ENCODE results near the gene VSIR. TPM values are rescaled to one million over a fixed set of nuclear protein-coding genes. Genes with fewer than 3 reads are reported as not detected.

The VSIR gene
- polyA plus RNA-seq, 1 of the 3 experiments (the other 2 are of a cell fraction), result 11.3 TPM

GRCh38 chr10:71762324-71762723, 11.0 kb downstream of the VSIR start:
- DNase-seq, result no peak
- Histone ChIP-seq H3K9me3 (no peaks in the 10 kb centered on the region), H3K36me3 (replicated peaks in 1 of 2; ENCODE audit: control insufficient read depth in 1 of 2, insufficient read depth in 2 of 2, low read length in 1 of 2) (no peaks in the 10 kb centered on the region), H3K4me2 (no peak overlapping the region), H3F3A (replicated peaks; ENCODE audit: insufficient read depth) (no peaks in the 10 kb centered on the region), H3K27me3 (ENCODE audit: insufficient read depth) (no peaks in the 10 kb centered on the region), H2AFZ (ENCODE audit: low read depth) (no peak overlapping the region), H3K27ac (ENCODE audit: low read depth in 2 of 2, low read length in 1 of 2) (no peak overlapping the region), H3K4me3 (ENCODE audit: low read depth in 2 of 2, low read length in 1 of 2) (no peak overlapping the region), H3K79me2 (ENCODE audit: insufficient read depth) (no peaks in the 10 kb centered on the region), H4K20me1 (ENCODE audit: insufficient read depth) (no peaks in the 10 kb centered on the region), H3K9ac (no peak overlapping the region), H3K4me1 (ENCODE audit: control insufficient read depth in 1 of 2, insufficient read depth in 2 of 2, low read depth in 1 of 2, low read length in 1 of 2) (peaks cover 5 to 11% of the 10 kb centered on the region in 2 experiments; a peak in 3 of 4 replicates), H3K9me2 (no peaks in the 10 kb centered on the region)
- no peak for TF ChIP-seq SMC3 (IDR thresholded peaks at IDR 0.05; ENCODE audit: low read depth, low read length)
- TF ChIP-seq TAF1 (IDR thresholded peaks at IDR 0.05; ENCODE audit: borderline replicate concordance, low read depth, low read length), result no peak
- no peak for TF ChIP-seq TEAD4 (IDR thresholded peaks at IDR 0.05; ENCODE audit: borderline replicate concordance, insufficient read depth)
- TF ChIP-seq USF1 (IDR thresholded peaks at IDR 0.05; ENCODE audit: borderline replicate concordance, low read depth), result no peak
- TF ChIP-seq SIN3A (IDR thresholded peaks at IDR 0.05; ENCODE audit: borderline replicate concordance, low read depth, low read length), result no peak
- TF ChIP-seq CHD2 (IDR thresholded peaks at IDR 0.05; ENCODE audit: low read length, partially characterized antibody), result no peak
- no peak for TF ChIP-seq POLR2AphosphoS5 (IDR thresholded peaks at IDR 0.05; ENCODE audit: low read depth, low read length)
- TF ChIP-seq YY1 (IDR thresholded peaks at IDR 0.05; ENCODE audit: low read depth), result no peak
- no peak for TF ChIP-seq FOSL2 (IDR thresholded peaks at IDR 0.05; ENCODE audit: borderline replicate concordance, low read depth)
- TF ChIP-seq CTCF (IDR thresholded peaks at IDR 0.05), result no peak
- no peak for TF ChIP-seq EZH2phosphoT487 (IDR thresholded peaks at IDR 0.05; ENCODE audit: borderline replicate concordance, low read depth)
- no peak for TF ChIP-seq IRF3 (IDR thresholded peaks at IDR 0.05; ENCODE audit: low read depth, low read length)
- TF ChIP-seq MXI1 (IDR thresholded peaks at IDR 0.05; ENCODE audit: low read depth, low read length), result no peak
- no peak for TF ChIP-seq ELF1 (IDR thresholded peaks at IDR 0.05)
- TF ChIP-seq FOXM1 (IDR thresholded peaks at IDR 0.05; ENCODE audit: low read depth), result no peak
- no peak for TF ChIP-seq RXRA (IDR thresholded peaks at IDR 0.05; ENCODE audit: borderline replicate concordance, low read depth)
- TF ChIP-seq FOXJ3 (CRISPR knock-in tag; IDR thresholded peaks at IDR 0.05), result no peak
- no peak for TF ChIP-seq RCOR1 (IDR thresholded peaks at IDR 0.05; ENCODE audit: low read length)
- 94% methylated on average over 3 of the region's 5 CpGs for WGBS (ENCODE audit: low lambda C conversion rate)
- POLR2A ChIA-PET, result interaction anchor here (0.8 kb wide), 1 partner anchor 11 kb away, joined by 3 read pairs; the partner anchor contains the start of gene VSIR
- CTCF ChIA-PET, result interaction anchor here (0.9 to 1.4 kb wide), 3 partner anchors 9 to 51 kb away, joined by 3 to 4 read pairs (median 4); no protein-coding TSS in a partner anchor
